ENCODE measurements around the gene CDH13. TPM values are rescaled to one million over a fixed set of nuclear protein-coding genes. Genes with fewer than 3 reads are reported as not detected.

Gene CDH13
- total and polyA plus RNA-seq, 10 of the 15 experiments (the other 5 are each of a cell fraction or from before 2014, with no cell fraction given) = under 0.01 to 0.05 TPM; not detected in 8

DNA sequence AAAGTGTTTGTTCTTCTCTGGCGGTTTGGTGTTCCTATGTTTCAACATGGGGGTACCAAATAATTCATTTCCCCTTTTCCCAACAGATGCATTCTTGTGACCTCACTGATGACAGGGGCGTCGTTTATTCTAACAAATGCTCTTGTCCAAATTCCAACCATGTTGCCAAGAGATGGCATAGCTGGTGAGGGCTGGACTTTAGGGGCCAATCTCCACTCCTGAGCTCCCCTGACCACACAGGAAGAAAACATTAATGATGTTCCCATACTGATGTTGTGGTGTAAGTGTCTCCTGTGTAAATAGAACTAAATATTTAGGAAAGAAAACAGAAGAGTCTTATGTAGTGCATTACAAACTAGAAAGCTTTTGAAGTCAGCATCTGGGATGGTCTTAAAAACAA is 431.6 kb downstream of the CDH13 start:
- H3K27ac ChIP-seq (ENCODE audit: control insufficient read depth, insufficient read depth) = no peak overlapping the region
- 9% methylated on average over 3 of the region's 3 CpGs for WGBS (ENCODE audit: insufficient coverage, insufficient replicate concordance, low lambda C conversion rate, missing lambda C conversion rate)
- no peaks in the 10 kb centered on the region for H3K27me3 ChIP-seq (replicated peaks in 1 of 2; ENCODE audit: control insufficient read depth in 2 of 2, insufficient read depth in 2 of 2, low read length in 1 of 2)
- H3K79me2 ChIP-seq (ENCODE audit: control insufficient read depth, insufficient read depth, low read length) = no peaks in the 10 kb centered on the region
- FAIRE-seq = no peak
- SMC1A ChIA-PET (ENCODE audit: uncharacterized antibody, unreplicated experiment) = no interaction called here
- H3K4me1 ChIP-seq (ENCODE audit: control insufficient read depth, insufficient read depth, low read length) = no peaks in the 10 kb centered on the region
- no peak overlapping the region for H3K9ac ChIP-seq (ENCODE audit: control insufficient read depth, insufficient read depth, low read length)
- no peak overlapping the region for H2AFZ ChIP-seq (ENCODE audit: control insufficient read depth, low read depth, low read length)
- no peak for ATAC-seq
- POLR2A ChIA-PET = no interaction called here
- BruUV-seq (replicated peaks) = no TSS peak
- in situ Hi-C loops (cut with MboI) = no loop called here
- H3K4me3 ChIP-seq = no peak overlapping the region
- intact Hi-C loops (cut with micrococcal nuclease; ENCODE audit: unreplicated experiment) = no loop called here
- H3K4me2 ChIP-seq (ENCODE audit: control insufficient read depth, insufficient read depth) = no peak overlapping the region
- H3K36me3 ChIP-seq (ENCODE audit: control insufficient read depth in 2 of 2, insufficient read depth in 2 of 2, low read length in 1 of 2) = no peaks in the 10 kb centered on the region
- RAD21 ChIA-PET (ENCODE audit: unreplicated experiment) = no interaction called here
- no peaks in the 10 kb centered on the region for H3K9me3 ChIP-seq (replicated peaks; ENCODE audit: control insufficient read depth, insufficient read depth, low read length)
- no peaks in the 10 kb centered on the region for H4K20me1 ChIP-seq (ENCODE audit: control insufficient read depth, insufficient read depth)
- TF ChIP-seq, protein P1, sequence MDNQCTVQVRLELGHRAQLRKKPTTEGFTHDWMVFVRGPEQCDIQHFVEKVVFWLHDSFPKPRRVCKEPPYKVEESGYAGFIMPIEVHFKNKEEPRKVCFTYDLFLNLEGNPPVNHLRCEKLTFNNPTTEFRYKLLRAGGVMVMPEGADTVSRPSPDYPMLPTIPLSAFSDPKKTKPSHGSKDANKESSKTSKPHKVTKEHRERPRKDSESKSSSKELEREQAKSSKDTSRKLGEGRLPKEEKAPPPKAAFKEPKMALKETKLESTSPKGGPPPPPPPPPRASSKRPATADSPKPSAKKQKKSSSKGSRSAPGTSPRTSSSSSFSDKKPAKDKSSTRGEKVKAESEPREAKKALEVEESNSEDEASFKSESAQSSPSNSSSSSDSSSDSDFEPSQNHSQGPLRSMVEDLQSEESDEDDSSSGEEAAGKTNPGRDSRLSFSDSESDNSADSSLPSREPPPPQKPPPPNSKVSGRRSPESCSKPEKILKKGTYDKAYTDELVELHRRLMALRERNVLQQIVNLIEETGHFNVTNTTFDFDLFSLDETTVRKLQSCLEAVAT (IDR thresholded peaks at IDR 0.05) = no peak
- TF ChIP-seq ZBED1 (IDR thresholded peaks at IDR 0.05; ENCODE audit: borderline replicate concordance) = no peak
- TF ChIP-seq, protein P2, sequence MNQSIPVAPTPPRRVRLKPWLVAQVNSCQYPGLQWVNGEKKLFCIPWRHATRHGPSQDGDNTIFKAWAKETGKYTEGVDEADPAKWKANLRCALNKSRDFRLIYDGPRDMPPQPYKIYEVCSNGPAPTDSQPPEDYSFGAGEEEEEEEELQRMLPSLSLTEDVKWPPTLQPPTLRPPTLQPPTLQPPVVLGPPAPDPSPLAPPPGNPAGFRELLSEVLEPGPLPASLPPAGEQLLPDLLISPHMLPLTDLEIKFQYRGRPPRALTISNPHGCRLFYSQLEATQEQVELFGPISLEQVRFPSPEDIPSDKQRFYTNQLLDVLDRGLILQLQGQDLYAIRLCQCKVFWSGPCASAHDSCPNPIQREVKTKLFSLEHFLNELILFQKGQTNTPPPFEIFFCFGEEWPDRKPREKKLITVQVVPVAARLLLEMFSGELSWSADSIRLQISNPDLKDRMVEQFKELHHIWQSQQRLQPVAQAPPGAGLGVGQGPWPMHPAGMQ (IDR thresholded peaks at IDR 0.05; ENCODE audit: borderline replicate concordance) = no peak
- CTCF ChIA-PET = no interaction called here
- no peak for DNase-seq (ENCODE audit: low read depth, low spot score)

- H3K4me2 ChIP-seq (ENCODE audit: control insufficient read depth, insufficient read depth) = no peak overlapping the region
- POLR2A ChIA-PET = no interaction called here
- DNase-seq (ENCODE audit: low read depth, low spot score) = no peak
- RAD21 ChIA-PET (ENCODE audit: unreplicated experiment) = no interaction called here
- H4K20me1 ChIP-seq (ENCODE audit: control insufficient read depth, insufficient read depth) = no peaks in the 10 kb centered on the region
- H2AFZ ChIP-seq (ENCODE audit: control insufficient read depth, low read depth, low read length) = no peak overlapping the region
- SMC1A ChIA-PET (ENCODE audit: uncharacterized antibody, unreplicated experiment) = no interaction called here
- H3K79me2 ChIP-seq (ENCODE audit: control insufficient read depth, insufficient read depth, low read length) = no peaks in the 10 kb centered on the region
- no peak for TF ChIP-seq TCF3 (IDR thresholded peaks at IDR 0.05; ENCODE audit: borderline replicate concordance, insufficient read depth, low read depth, low read length)
- TF ChIP-seq ZNF24 (IDR thresholded peaks at IDR 0.05) = no peak
- no peak for TF ChIP-seq CREM (IDR thresholded peaks at IDR 0.05; ENCODE audit: low read depth)
- TF ChIP-seq RFX5 (IDR thresholded peaks at IDR 0.05; ENCODE audit: low read depth, low read length) = no peak
- no peak for TF ChIP-seq IRF4 (IDR thresholded peaks at IDR 0.05; ENCODE audit: low read depth, low read length)
- TF ChIP-seq HDAC6 (IDR thresholded peaks at IDR 0.05; ENCODE audit: unreplicated experiment) = no peak
- TF ChIP-seq YBX1 (IDR thresholded peaks at IDR 0.05) = no peak
- TF ChIP-seq RCOR1 (conservative IDR thresholded peaks at IDR 0.05; ENCODE audit: low read depth, low read length) = no peak
- no peak for TF ChIP-seq SREBF1 (IDR thresholded peaks at IDR 0.05; ENCODE audit: low read length)
- TF ChIP-seq, protein P3, sequence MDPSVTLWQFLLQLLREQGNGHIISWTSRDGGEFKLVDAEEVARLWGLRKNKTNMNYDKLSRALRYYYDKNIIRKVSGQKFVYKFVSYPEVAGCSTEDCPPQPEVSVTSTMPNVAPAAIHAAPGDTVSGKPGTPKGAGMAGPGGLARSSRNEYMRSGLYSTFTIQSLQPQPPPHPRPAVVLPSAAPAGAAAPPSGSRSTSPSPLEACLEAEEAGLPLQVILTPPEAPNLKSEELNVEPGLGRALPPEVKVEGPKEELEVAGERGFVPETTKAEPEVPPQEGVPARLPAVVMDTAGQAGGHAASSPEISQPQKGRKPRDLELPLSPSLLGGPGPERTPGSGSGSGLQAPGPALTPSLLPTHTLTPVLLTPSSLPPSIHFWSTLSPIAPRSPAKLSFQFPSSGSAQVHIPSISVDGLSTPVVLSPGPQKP (IDR thresholded peaks at IDR 0.05; ENCODE audit: low read depth, low read length) = no peak
- H3K9ac ChIP-seq (ENCODE audit: control insufficient read depth, insufficient read depth, low read length) = no peak overlapping the region
- intact Hi-C loops (cut with micrococcal nuclease; ENCODE audit: unreplicated experiment) (no loop called here), in situ Hi-C loops (cut with MboI) (no loop called here)
- no TSS peak for BruUV-seq (replicated peaks)
- WGBS (ENCODE audit: insufficient coverage, insufficient replicate concordance, low lambda C conversion rate, missing lambda C conversion rate) = 10% methylated on average over 5 of the region's 5 CpGs
- ATAC-seq = no peak
- no peaks in the 10 kb centered on the region for H3K36me3 ChIP-seq (ENCODE audit: control insufficient read depth in 2 of 2, insufficient read depth in 2 of 2, low read length in 1 of 2)
- no peak overlapping the region for H3K27ac ChIP-seq (ENCODE audit: control insufficient read depth, insufficient read depth)
- CTCF ChIA-PET = no interaction called here
- no peaks in the 10 kb centered on the region for H3K4me1 ChIP-seq (ENCODE audit: control insufficient read depth, insufficient read depth, low read length)
- FAIRE-seq = no peak
- no peak overlapping the region for H3K4me3 ChIP-seq
- H3K27me3 ChIP-seq (replicated peaks in 1 of 2; ENCODE audit: control insufficient read depth in 2 of 2, insufficient read depth in 2 of 2, low read length in 1 of 2) = no peaks in the 10 kb centered on the region
- H3K9me3 ChIP-seq (replicated peaks; ENCODE audit: control insufficient read depth, insufficient read depth, low read length) = no peaks in the 10 kb centered on the region
These were observed 432.5 kb downstream of the CDH13 start for GRCh38 chr16:83059237-83059636.
